Esophagus (tissue), 2 donors: ENCODE measurements around the gene S100Z. TPM values are rescaled to one million over a fixed set of nuclear protein-coding genes. Genes with fewer than 3 reads are reported as not detected.
"Not testable (repeated sequence)": the region's sequence is repeated elsewhere in the genome, so short reads cannot be mapped to it uniquely, and the experiment has no call there.

Experiments
- H3K27ac ChIP-seq, 2 donors: one replicate each; pipeline ENCODE4 v1.5.1; 2013; ENCODE audit warnings: low read depth in 2 of 2, mild to moderate bottlenecking in 2 of 2, inconsistent platforms in 1 of 2, low read length in 1 of 2, moderate library complexity in 1 of 2
- H3K27me3 ChIP-seq, 2 donors: one replicate each; pipeline ENCODE4 v1.6.1; 2013; ENCODE audit warnings: low read length in 2 of 2, control low read depth in 1 of 2, mild to moderate bottlenecking in 1 of 2; ENCODE audit not compliant: insufficient read depth in 2 of 2, control insufficient read depth in 1 of 2
- H3K36me3 ChIP-seq, 2 donors: one replicate each; pipeline ENCODE4 v1.6.1; 2013; ENCODE audit warnings: low read length in 1 of 2; ENCODE audit not compliant: control insufficient read depth in 2 of 2, insufficient read depth in 2 of 2
- H3K4me1 ChIP-seq, 2 donors: one replicate each; pipeline ENCODE4 v1.6.1; 2013; ENCODE audit warnings: low read length in 1 of 2; ENCODE audit not compliant: control insufficient read depth in 2 of 2, insufficient read depth in 2 of 2
- H3K4me3 ChIP-seq, 2 donors: one replicate each; pipeline ENCODE4 v1.5.1; 2013; ENCODE audit warnings: low read length in 2 of 2, mild to moderate bottlenecking in 2 of 2, low read depth in 1 of 2, moderate library complexity in 1 of 2
- H3K9me3 ChIP-seq, 2 donors: one replicate each; pipeline ENCODE4 v1.6.1; 2013; ENCODE audit warnings: mild to moderate bottlenecking in 2 of 2, low read depth in 1 of 2, low read length in 1 of 2, moderate library complexity in 1 of 2; ENCODE audit not compliant: control insufficient read depth in 2 of 2, insufficient read depth in 1 of 2
- WGBS, 2 donors: extraction: QIAGEN DNeasy Blood & Tissue Kit; methylation state at CpG; one replicate each; pipeline ENCODE4 v1.1.7; 2013; 5-methylcytosine and 5-hydroxymethylcytosine counted together
- polyA plus RNA-seq, 2 donors: library from polyadenylated mRNA; stranded (reverse); fragments of 200-250 nt; gene quantifications; one replicate each; pipeline ENCODE4 v1.2.3, GENCODE V29; 2013
- donor health status: healthy with polysubstance abuse.
- donor health status: Bipolar disorder and iron deficiency.

The S100Z gene
- polyA plus RNA-seq, 2 donors = 0.02 TPM; not detected in 1

DNA sequence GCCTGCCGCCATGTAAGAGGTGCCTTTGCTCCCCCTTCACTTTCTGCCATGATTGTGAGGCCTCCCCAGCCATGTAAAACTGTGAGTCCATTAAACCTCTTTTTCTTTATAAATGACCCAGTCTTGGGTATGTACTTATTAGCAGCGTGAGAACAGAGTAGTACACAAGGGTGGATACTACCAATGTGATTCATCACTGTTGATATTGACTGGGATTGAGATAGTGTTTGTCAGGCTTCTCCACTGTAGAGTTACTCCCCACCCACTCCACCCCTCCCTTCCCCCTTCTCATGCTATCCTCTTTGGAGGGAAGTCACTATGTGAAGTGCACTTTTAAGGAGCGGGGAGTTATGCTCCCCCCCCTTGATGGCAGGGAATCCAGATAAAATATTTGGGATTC lies 91.6 kb downstream of the S100Z start:
- H3K4me3 ChIP-seq = no peak overlapping the region
- H3K36me3 ChIP-seq = no peaks in the 10 kb centered on the region
- 92% methylated on average over 3 of the region's 3 CpGs for WGBS, 2 donors
- H3K9me3 ChIP-seq = no peaks in the 10 kb centered on the region
- no peaks in the 10 kb centered on the region for H3K27me3 ChIP-seq
- H3K27ac ChIP-seq = peak overlapping the region in 1 of 2 donors; percentile 40
- no peaks in the 10 kb centered on the region for H3K4me1 ChIP-seq

DNA sequence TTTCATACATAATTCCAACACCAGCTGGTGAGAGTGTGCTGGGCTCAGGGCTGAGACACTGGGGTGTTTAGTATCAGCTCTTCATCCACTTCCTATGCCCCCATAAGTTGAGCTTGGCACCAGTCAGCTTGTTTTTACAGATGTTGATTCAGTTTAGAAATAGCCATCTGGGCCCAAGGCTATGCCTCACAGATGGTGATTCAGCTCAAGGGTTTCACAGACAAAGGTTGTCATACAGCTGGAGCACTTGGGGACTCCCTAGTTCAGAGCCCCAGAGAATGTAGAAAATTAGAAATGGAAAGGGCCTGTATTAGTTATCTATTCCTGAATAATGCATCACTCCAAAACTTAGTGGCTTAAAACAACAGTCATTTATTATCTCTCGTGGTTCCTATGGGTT lies 92.8 kb downstream of the S100Z start:
- Histone ChIP-seq H3K4me3 (no peak overlapping the region), H3K36me3 (no peaks in the 10 kb centered on the region), H3K27me3 (no peaks in the 10 kb centered on the region), H3K27ac (no peak overlapping the region), H3K4me1 (no peaks in the 10 kb centered on the region), H3K9me3 (no peaks in the 10 kb centered on the region)
- 69 to 70% methylated on average over 1 of the region's 1 CpG for WGBS, 2 donors

DNA sequence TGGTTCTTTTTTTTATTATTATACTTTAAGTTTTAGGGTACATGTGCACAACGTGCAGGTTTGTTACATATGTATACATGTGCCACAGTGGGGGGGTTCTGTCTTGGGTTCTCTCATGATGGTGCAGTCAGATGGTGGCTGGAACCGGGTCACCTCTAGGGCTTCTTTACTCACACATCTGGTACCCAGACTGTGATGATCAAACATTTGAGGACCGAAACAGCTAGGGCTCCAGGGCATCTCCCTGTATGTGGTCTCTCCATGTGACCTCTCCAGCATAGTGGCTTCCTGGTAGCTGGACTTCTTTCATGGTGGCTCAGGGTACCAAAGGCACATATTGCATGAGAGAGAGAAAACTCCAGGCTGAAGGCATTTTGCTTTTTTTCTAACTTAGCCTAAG lies 93.2 kb downstream of the S100Z start:
- no peak overlapping the region for H3K4me3 ChIP-seq
- WGBS, 2 donors = 78 to 81% methylated on average over 3 of the region's 3 CpGs
- H3K4me1 ChIP-seq = no peaks in the 10 kb centered on the region

DNA sequence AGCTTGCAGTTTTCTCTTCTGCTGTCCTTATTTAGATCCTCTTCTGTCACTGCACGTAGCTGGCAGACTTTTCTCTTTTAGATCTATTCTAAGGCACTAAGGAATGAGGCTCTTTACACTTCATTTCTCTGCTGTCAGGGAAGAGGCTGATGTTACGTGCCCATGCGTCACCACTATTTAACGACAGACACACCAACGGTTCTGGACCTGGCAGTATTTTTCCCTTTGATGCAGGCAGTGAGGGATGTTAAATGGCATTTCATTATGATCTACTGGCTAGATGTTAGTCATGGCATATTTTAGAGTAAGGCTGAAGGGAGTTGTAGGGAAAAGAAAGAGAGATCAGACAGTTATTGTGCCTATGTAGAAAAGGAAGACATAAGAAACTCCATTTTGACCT lies 94.8 kb downstream of the S100Z start:
- Histone ChIP-seq H3K27me3 (no peaks in the 10 kb centered on the region), H3K9me3 (no peaks in the 10 kb centered on the region), H3K4me1 (no peaks in the 10 kb centered on the region), H3K36me3 (no peaks in the 10 kb centered on the region), H3K4me3 (no peak overlapping the region), H3K27ac (no peak overlapping the region)
- WGBS, 2 donors = 62 to 65% methylated on average over 5 of the region's 5 CpGs

More for the DNA sequence above, 93.2 kb downstream of the S100Z start:
- Histone ChIP-seq H3K9me3 (no peaks in the 10 kb centered on the region), H3K27me3 (no peaks in the 10 kb centered on the region), H3K36me3 (no peaks in the 10 kb centered on the region), H3K27ac (no peak overlapping the region)

DNA sequence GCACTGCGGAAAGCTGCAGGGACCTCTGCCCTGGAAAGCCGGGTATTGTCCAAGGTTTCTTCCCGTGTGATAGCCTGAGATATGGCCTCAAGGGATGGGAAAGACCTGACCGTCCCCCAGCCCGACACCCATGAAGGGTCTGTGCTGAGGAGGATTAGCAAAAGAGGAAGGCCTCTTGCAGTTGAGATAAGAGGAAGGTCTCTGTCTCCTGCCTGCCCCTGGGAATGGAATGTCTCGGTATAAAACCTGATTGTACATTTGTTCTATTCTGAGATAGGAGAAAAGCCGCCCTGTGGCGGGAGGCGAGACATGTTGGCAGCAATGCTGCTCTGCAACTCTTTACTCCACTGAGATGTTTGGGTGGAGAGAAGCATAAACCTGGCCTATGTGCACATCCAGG lies 95.4 kb downstream of the S100Z start:
- H3K36me3 ChIP-seq, H3K4me3 ChIP-seq, H3K27ac ChIP-seq, H3K9me3 ChIP-seq, H3K4me1 ChIP-seq, H3K27me3 ChIP-seq: not testable (repeated sequence)
- 59 to 69% methylated on average over 9 of the region's 9 CpGs for WGBS, 2 donors

DNA sequence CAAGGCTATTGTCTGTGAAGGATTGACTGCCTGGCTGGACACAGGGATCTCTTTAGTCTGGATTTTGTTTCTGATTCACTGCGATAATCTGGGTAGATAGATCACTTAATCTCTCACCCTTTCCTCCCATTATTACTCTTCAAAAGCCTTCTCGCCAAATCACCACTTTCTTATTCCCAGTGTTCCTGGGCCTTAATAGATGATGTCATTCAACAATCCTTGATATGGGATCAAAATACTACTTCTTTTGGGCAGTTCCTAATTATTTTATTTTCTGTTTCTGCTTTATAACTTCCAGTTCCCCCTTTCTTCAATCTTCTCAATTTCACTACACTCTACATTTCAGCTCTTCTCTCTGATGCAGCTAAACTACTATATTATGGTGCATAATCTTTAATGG lies 96.3 kb downstream of the S100Z start:
- Histone ChIP-seq H3K9me3 (no peaks in the 10 kb centered on the region), H3K36me3 (no peaks in the 10 kb centered on the region), H3K27me3 (no peaks in the 10 kb centered on the region), H3K4me1 (no peaks in the 10 kb centered on the region), H3K4me3 (no peak overlapping the region), H3K27ac (no peak overlapping the region)
- 80 to 83% methylated on average over 2 of the region's 2 CpGs for WGBS, 2 donors

DNA sequence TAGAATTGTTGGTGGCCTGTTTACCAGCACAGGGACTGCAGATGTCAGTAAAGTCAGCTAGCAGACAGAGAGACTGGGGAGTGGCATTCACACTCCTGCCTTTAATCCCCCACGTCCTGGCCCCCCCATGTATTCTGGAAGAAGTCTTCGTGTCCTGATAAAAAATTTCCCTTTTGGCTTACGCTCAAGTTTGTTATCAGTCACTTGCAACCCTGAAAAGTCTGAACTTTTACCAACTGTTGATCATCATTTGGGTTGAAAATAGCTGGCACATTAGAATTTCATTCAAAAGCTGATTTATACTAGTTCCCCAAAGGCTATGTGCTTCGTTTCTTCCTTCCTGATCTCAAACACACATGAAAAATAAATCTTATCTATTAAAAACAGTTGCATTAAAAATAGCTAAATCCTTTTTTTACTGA lies 97.3 kb downstream of the S100Z start:
- Histone ChIP-seq H3K36me3 (no peaks in the 10 kb centered on the region), H3K4me1 (no peaks in the 10 kb centered on the region), H3K27me3 (no peaks in the 10 kb centered on the region), H3K4me3 (no peak overlapping the region), H3K27ac (no peak overlapping the region), H3K9me3 (no peaks in the 10 kb centered on the region)
- WGBS, 2 donors = 40 to 44% methylated on average over 4 of the region's 4 CpGs

DNA sequence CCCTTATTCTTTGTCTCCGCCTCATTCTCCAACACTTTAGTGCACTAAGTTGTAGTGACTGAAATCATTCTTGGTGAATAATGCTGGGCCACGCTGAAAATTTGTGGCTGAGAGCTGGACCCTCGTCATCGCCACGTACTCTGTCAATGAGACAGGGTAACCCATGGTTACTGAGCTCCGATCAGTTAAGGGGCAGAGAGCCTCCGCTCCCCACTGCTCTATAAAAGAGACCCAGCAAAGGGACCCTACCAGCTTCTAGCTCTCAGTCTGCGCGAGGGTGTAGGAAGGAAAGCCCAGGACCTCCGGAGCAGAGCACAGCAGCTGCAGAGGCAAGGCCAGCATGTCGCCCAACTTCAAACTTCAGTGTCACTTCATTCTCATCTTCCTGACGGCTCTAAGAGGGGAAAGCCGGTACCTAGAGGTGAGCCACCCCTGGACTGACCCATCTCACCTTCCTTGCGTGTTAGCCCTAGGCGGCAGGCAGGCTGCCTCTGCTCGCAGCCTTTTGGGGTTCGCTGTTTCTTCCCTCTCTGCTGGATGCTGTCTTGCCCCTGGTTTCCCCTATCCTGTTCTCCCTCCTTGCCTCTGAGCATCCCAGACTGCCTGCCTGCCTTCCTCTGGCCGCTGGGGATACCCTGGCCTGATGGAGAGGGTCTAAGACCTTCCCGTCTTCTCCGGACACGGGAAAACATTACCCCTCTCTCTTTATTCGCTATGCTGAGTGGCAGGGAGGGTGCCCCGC lies 103.2 kb downstream of the S100Z start, which contains the start of gene CRHBP:
TSS of gene CRHBP (plus strand) at position 251 of the 742 bp plus-strand sequence. CDS start at position 341, 90 bp downstream.
- peak within 1 kb of the TSS in 1 of 2 donors; percentile 25 for H3K4me3 ChIP-seq
- H3K27ac ChIP-seq = no peak within 1 kb of the TSS
- H3K4me1 ChIP-seq = peaks cover 0 to 7% of the 10 kb centered on the region in 2 donors
- peaks cover 7 to 9% of the 10 kb centered on the region in 2 donors for H3K27me3 ChIP-seq
- no peaks in the 10 kb centered on the region for H3K36me3 ChIP-seq
- H3K9me3 ChIP-seq = no peaks in the 10 kb centered on the region
- WGBS, 2 donors = 27 to 32% methylated on average over 23 of the region's 23 CpGs

DNA sequence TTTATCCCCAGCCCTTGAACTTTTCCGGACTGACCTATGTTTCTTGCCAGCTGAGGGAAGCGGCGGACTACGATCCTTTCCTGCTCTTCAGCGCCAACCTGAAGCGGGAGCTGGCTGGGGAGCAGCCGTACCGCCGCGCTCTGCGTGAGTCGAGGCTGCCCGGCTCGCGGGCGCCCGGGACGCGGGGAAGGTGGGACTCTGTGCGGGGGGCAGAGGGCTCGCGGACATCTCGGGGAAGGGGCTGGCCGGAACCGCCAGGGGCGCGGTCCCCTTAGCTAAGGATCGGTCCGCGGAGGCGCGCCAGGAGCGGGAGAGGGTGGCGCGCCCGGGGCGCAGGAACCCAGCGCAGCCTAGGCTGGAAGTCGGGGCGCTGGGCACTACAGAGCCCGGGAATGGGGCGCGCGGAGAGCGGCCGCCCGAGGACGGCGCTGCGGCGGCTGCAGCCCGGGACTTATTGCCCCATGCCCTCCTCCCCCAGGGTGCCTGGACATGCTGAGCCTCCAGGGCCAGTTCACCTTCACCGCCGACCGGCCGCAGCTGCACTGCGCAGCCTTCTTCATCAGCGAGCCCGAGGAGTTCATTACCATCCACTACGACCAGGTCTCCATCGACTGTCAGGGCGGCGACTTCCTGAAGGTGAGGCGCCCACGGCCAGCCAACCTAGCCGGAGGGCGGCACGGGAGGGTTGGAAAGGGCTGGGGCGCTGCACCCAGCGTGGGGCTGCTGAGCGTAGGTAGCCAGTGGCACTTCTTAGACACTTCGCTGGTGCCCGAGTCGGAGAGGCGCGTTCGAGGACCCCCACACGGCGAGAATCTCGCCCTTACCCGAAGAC lies 104.0 kb downstream of the S100Z start:
- 3% methylated on average over 64 to 81 of the region's 81 CpGs for WGBS, 2 donors
- peak overlapping the region in 1 of 2 donors; percentile 25 for H3K4me3 ChIP-seq
- no peak overlapping the region for H3K27ac ChIP-seq
- peaks cover 7 to 9% of the 10 kb centered on the region in 2 donors for H3K27me3 ChIP-seq
- H3K36me3 ChIP-seq = no peaks in the 10 kb centered on the region
- no peaks in the 10 kb centered on the region for H3K9me3 ChIP-seq
- peaks cover 0 to 7% of the 10 kb centered on the region in 2 donors for H3K4me1 ChIP-seq
